Thyroid gland (tissue), 4 donors: ENCODE results near the gene NCMAP.

Experiments
- CTCF ChIP-seq, 6 experiments: fragments of 200-600 bp in 3 of 6; fragments of 450-650 bp in 3 of 6; sonication (generic) in 3 of 6; IDR thresholded peaks; one replicate each; pipeline ENCODE4 v1.5.1; 2016 to 2019; ENCODE audit warnings: antibody characterized with exemption in 6 of 6, mild to moderate bottlenecking in 2 of 6, inconsistent platforms in 1 of 6, moderate library complexity in 1 of 6
- POLR2A ChIP-seq, 2 donors: fragments of 450-650 bp; IDR thresholded peaks; one replicate each; pipeline ENCODE4 v1.6.1; 2017; ENCODE audit warnings: antibody characterized with exemption in 2 of 2, mild to moderate bottlenecking in 2 of 2, moderate library complexity in 1 of 2

GRCh38 chr1:24544239-24544638, 11.6 kb upstream of the NCMAP start:
- TF ChIP-seq CTCF (IDR thresholded peaks at IDR 0.05) (no peak), POLR2A (IDR thresholded peaks at IDR 0.05) (no peak)
